ENCODE results near the gene PCTP. TPM values are rescaled to one million over a fixed set of nuclear protein-coding genes. Genes with fewer than 3 reads are reported as not detected.

PCTP gene
- total RNA-seq, 3 donors from 2014 or later = 19.3 to 29.4 (median 25.0) TPM

Other genes with a start within 250 kb of the PCTP start
- gene SMIM36, start 239.6 kb upstream of the PCTP start, total RNA-seq = not detected
- gene TMEM100, start 28.2 kb upstream of the PCTP start, total RNA-seq = 10 to 100 TPM in 2 of 3 donors, 1 to 10 TPM in 1; 6.7 to 27.2 (median 20.3) TPM